ENCODE data around the gene SENP3. TPM values are rescaled to one million over a fixed set of nuclear protein-coding genes. Genes with fewer than 3 reads are reported as not detected.

The SENP3 gene
- total and polyA plus RNA-seq, 2 donors (not counting 3 experiments of a cell fraction or from before 2014, with no cell fraction given): 63.4 to 96.5 TPM

DNA sequence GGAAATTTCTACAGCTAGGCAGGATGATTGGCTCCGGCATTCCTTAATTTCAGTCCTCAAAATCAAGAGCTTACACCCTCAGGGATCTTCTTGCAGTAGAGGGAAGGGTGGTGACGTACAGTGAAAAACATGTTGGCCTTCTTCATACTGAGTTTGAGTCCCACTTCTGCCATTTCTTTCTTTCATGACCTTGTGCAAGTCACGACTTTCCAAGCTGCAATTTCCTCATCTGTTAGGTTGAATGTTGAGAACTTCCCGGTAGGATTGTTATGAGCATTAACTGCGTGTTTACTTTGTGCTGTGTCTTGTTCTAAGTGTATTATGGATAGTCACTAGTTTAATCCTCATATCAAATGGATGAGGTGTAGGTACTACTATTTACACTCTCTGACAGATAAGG lies 7.9 kb downstream of the SENP3 start:
- intact Hi-C loops (cut with micrococcal nuclease) (no loop called here), dilution Hi-C loops (cut with MboI; ENCODE audit: extremely low pct_ligation_motif_present, low sequenced_read_pairs) (no loop called here)
- no peaks in the 10 kb centered on the region for H3K27me3 ChIP-seq (ENCODE audit: control insufficient read depth in 2 of 2, insufficient read depth in 2 of 2, low read length in 2 of 2)
- H4K20me1 ChIP-seq (replicated peaks; ENCODE audit: control insufficient read depth, extremely low read depth, insufficient read depth, low read length): no peaks in the 10 kb centered on the region
- no peak overlapping the region for H3K4me3 ChIP-seq (replicated peaks in 1 of 3; ENCODE audit: insufficient read depth in 1 of 3, low read depth in 1 of 3, low read length in 3 of 3)
- H3K36me3 ChIP-seq (ENCODE audit: control insufficient read depth in 2 of 2, extremely low read depth in 1 of 2, insufficient read depth in 2 of 2, low read length in 2 of 2): peaks cover 11 to 37% of the 10 kb centered on the region in 2 experiments
- no peak overlapping the region for H3K27ac ChIP-seq (ENCODE audit: insufficient read depth, low read depth, low read length)
- peaks cover 13% of the 10 kb centered on the region for H3K4me1 ChIP-seq (ENCODE audit: control insufficient read depth, extremely low read depth, insufficient read depth, low read length)
- H3K9me3 ChIP-seq (replicated peaks; ENCODE audit: control insufficient read depth, insufficient read depth, low read length): no peaks in the 10 kb centered on the region
- TF ChIP-seq POLR2AphosphoS5 (IDR thresholded peaks at IDR 0.05; ENCODE audit: insufficient read depth, low read depth, low read length) (no peak), GATA2 (IDR thresholded peaks at IDR 0.05; ENCODE audit: insufficient read depth, insufficient read length, low read depth, low read length) (no peak), MYC (IDR thresholded peaks at IDR 0.05; ENCODE audit: low read depth, low read length) (no peak), FOS (IDR thresholded peaks at IDR 0.05; ENCODE audit: borderline replicate concordance, insufficient read depth, low read length) (no peak), MAX (IDR thresholded peaks at IDR 0.05; ENCODE audit: insufficient read depth, insufficient read length) (no peak)
- no peak overlapping the region for H2AFZ ChIP-seq (ENCODE audit: low read depth, low read length)
- ChIA-PET POLR2A (no interaction called here), CTCF (interaction anchor here (0.8 to 1.9 kb wide), 4 partner anchors 9 to 56 kb away, joined by 3 to 11 read pairs (median 4); partner anchors contain the start of gene SOX15)
- no peaks in the 10 kb centered on the region for H3K9me1 ChIP-seq (replicated peaks; ENCODE audit: control insufficient read depth, extremely low read depth, insufficient read depth, low read length)
- no peak for DNase-seq (ENCODE audit: low read depth, low spot score)
- FAIRE-seq: no peak
- BruUV-seq (replicated peaks): no TSS peak
- no peak overlapping the region for H3K4me2 ChIP-seq (ENCODE audit: insufficient read depth, low read length)
- no peak overlapping the region for H3K9ac ChIP-seq (replicated peaks; ENCODE audit: extremely low read depth, insufficient read depth, low read length)
- H3K79me2 ChIP-seq (ENCODE audit: control insufficient read depth, insufficient read depth, low read length): peaks cover 35% of the 10 kb centered on the region

GRCh38 chr17:7570351-7570750 lies 8.6 kb downstream of the SENP3 start:
- intact Hi-C loops (cut with micrococcal nuclease): loop anchor here (5.0 kb wide), 1 partner anchor 267 kb away; no protein-coding TSS in a partner anchor
- Histone ChIP-seq H3K9me1 (replicated peaks; ENCODE audit: control insufficient read depth, extremely low read depth, insufficient read depth, low read length) (no peaks in the 10 kb centered on the region), H3K9me3 (replicated peaks; ENCODE audit: control insufficient read depth, insufficient read depth, low read length) (no peaks in the 10 kb centered on the region), H3K4me1 (ENCODE audit: control insufficient read depth, extremely low read depth, insufficient read depth, low read length) (peaks cover 20% of the 10 kb centered on the region), H3K27ac (ENCODE audit: insufficient read depth, low read depth, low read length) (no peak overlapping the region), H3K4me3 (replicated peaks in 1 of 3; ENCODE audit: insufficient read depth in 1 of 3, low read depth in 1 of 3, low read length in 3 of 3) (no peak overlapping the region), H2AFZ (ENCODE audit: low read depth, low read length) (no peak overlapping the region), H4K20me1 (replicated peaks; ENCODE audit: control insufficient read depth, extremely low read depth, insufficient read depth, low read length) (peaks cover 6% of the 10 kb centered on the region), H3K4me2 (ENCODE audit: insufficient read depth, low read length) (no peak overlapping the region), H3K27me3 (ENCODE audit: control insufficient read depth in 2 of 2, insufficient read depth in 2 of 2, low read length in 2 of 2) (no peaks in the 10 kb centered on the region), H3K79me2 (ENCODE audit: control insufficient read depth, insufficient read depth, low read length) (peaks cover 35% of the 10 kb centered on the region), H3K9ac (replicated peaks; ENCODE audit: extremely low read depth, insufficient read depth, low read length) (no peak overlapping the region), H3K36me3 (ENCODE audit: control insufficient read depth in 2 of 2, extremely low read depth in 1 of 2, insufficient read depth in 2 of 2, low read length in 2 of 2) (peaks cover 15 to 36% of the 10 kb centered on the region in 2 experiments)
- ChIA-PET CTCF (interaction anchor here (1.0 to 6.2 kb wide), 3 partner anchors 10 to 23 kb away, joined by 3 to 40 read pairs (median 11); partner anchors contain the start of gene SOX15), POLR2A (no interaction called here)
- DNase-seq (ENCODE audit: low read depth, low spot score) (no peak), FAIRE-seq (no peak)
- no TSS peak for BruUV-seq (replicated peaks)
- TF ChIP-seq, protein P1, sequence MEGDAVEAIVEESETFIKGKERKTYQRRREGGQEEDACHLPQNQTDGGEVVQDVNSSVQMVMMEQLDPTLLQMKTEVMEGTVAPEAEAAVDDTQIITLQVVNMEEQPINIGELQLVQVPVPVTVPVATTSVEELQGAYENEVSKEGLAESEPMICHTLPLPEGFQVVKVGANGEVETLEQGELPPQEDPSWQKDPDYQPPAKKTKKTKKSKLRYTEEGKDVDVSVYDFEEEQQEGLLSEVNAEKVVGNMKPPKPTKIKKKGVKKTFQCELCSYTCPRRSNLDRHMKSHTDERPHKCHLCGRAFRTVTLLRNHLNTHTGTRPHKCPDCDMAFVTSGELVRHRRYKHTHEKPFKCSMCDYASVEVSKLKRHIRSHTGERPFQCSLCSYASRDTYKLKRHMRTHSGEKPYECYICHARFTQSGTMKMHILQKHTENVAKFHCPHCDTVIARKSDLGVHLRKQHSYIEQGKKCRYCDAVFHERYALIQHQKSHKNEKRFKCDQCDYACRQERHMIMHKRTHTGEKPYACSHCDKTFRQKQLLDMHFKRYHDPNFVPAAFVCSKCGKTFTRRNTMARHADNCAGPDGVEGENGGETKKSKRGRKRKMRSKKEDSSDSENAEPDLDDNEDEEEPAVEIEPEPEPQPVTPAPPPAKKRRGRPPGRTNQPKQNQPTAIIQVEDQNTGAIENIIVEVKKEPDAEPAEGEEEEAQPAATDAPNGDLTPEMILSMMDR (IDR thresholded peaks at IDR 0.05; ENCODE audit: extremely low read depth in 1 of 2, insufficient read depth in 1 of 2, low read depth in 1 of 2, low read length in 2 of 2): no peak
- TF ChIP-seq EZH2 (IDR thresholded peaks at IDR 0.05; ENCODE audit: borderline replicate concordance, low read depth, low read length, severe bottlenecking): no peak
- no peak for TF ChIP-seq FOS (IDR thresholded peaks at IDR 0.05; ENCODE audit: borderline replicate concordance, insufficient read depth, low read length)
- TF ChIP-seq MYC (IDR thresholded peaks at IDR 0.05; ENCODE audit: low read depth, low read length): no peak
- TF ChIP-seq POLR2A (IDR thresholded peaks at IDR 0.05; ENCODE audit: low read depth, low read length): no peak
- TF ChIP-seq GATA2 (IDR thresholded peaks at IDR 0.05; ENCODE audit: insufficient read depth, insufficient read length, low read depth, low read length): no peak
- TF ChIP-seq POLR2AphosphoS5 (IDR thresholded peaks at IDR 0.05; ENCODE audit: insufficient read depth, low read depth, low read length): no peak
- no peak for TF ChIP-seq MAX (IDR thresholded peaks at IDR 0.05; ENCODE audit: insufficient read depth, insufficient read length)
- TF ChIP-seq JUN (IDR thresholded peaks at IDR 0.05; ENCODE audit: borderline replicate concordance, insufficient read depth, insufficient read length, low read depth): no peak
- dilution Hi-C loops (cut with MboI; ENCODE audit: extremely low pct_ligation_motif_present, low sequenced_read_pairs): no loop called here
